Embryonic facial prominence (tissue), 1 donor: ENCODE measurements around the gene GSTA3.
"Not testable (repeated sequence)": the region's sequence is repeated elsewhere in the genome, so short reads cannot be mapped to it uniquely, and the experiment has no call there.

ENCODE experiments used
- DNase-seq: peaks from one replicate; pipeline ENCODE4 v3.0.0-alpha.2; 2016; ENCODE audit errors: extremely low spot score

The GSTA3 gene

GRCh38 chr6:52910091-52910490 lies 593 bp upstream of the GSTA3 start:
- DNase-seq = no peak

- no peak for DNase-seq
These were observed 367 bp downstream of the GSTA3 start for GRCh38 chr6:52909131-52909530.

DNA sequence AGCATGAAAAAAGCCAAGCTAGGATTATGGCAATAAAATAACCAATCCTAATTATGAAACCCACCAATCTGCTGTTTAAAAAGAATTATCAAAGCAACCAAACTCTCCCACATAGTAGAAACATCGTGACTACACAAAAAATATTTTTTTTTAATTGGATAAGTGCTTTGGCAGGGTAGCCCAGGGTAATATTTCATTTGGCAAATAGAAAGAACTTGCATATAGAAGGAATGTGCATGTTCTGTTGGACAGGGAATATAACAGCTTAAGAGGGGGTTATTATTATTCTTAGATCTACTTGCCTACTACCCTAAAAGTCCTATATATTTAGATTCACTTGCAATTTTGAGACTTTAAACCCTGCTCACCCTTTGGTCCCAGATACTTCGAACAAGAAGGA lies 972 bp downstream of the GSTA3 start:
- DNase-seq = no peak

DNA sequence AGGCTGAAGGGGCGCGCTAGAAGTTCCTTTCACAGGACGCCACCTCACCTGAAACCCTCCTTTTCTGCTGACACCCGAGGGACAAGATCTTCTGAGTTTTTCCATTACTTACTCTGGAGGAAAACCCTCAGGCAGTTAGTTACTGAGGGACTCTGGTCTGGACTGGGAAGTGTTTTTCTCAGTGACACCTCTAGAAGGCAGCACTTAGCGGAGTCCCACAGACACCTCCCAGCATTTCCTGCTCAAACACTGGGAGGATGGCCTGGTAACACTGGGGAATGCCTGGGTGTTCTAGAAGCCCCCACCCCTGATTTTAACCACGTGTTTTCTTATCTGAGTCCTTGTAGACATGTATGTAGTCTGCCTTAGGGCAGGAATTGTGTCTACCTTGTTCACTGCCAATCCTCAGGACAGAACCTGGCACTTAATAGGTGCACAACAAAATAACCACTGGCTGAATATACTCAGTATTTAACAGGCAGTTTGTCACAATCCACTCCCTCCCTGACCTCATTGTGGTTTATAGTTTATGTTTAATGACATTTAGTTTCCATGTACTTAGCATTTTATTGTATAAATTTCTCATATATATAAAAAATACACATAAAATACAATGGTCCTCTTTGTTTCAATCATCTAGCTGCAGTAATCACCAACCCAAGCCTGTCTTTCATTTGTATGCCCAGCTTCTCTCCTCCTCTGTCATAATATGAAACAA lies 4.8 kb downstream of the GSTA3 start:
- no peak for DNase-seq

DNA sequence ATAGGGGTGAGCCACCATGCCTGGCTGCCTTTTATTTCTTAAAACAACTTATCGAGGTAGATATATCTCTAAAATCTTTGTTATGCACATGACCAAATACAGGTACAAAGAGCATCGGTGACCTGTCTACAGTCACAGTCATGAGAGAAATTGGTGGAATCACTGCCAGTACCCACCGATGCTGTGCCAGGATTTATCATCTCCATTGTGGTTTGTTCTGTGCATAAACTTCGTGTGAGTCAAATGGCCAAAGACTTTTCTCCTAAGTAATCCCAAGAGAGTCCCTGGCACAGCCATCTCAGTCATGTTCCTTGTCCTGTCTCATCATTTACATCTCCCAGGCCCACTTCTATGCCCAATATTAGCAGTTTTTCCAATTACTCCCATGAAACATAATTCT lies 9.0 kb downstream of the GSTA3 start:
- DNase-seq = no peak

GRCh38 chr6:52895790-52896189 lies 13.7 kb downstream of the GSTA3 start:
- not testable (repeated sequence) for DNase-seq

DNA sequence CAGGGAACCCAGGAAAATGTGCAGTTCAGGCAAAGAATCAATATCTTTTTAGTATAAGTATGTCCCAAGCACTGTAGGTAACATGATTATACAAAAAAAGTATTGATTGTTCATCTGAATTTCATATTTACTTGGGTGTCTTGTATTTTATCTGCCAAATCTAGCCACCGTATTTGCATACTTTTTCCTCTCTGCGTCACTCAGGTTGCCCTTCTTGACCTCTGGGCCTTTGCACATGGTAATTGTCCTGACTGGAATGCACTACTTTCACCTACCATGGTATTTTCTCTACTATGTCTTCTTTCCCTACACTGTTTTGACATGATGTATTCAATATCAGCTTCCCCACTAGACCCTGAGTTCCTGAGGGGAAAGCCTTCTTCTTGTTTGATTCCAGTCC lies 15.2 kb downstream of the GSTA3 start:
- DNase-seq = no peak

GRCh38 chr6:52893803-52894202 lies 15.7 kb downstream of the GSTA3 start:
- no peak for DNase-seq

DNA sequence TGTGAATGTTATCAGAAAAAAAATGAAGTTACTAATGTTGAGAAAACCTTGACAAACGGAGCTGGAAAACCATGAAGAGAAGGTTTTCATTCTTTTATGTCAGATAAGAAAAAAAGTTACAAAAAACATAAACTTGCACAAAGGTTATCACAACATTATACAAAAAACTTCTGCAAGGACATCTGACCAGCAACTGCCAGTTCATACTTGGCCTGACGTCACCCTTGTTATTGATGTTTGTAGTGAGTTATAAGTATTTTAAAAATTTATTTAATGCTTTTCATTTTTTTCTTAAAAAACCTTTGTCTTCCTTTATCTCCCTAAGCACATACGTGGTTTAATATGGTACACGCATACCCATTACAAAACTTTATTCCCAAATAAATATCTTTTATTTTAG lies 16.3 kb downstream of the GSTA3 start:
- DNase-seq = no peak

- DNase-seq = no peak
These were observed 19.5 kb downstream of the GSTA3 start for GRCh38 chr6:52890018-52890417.

DNA sequence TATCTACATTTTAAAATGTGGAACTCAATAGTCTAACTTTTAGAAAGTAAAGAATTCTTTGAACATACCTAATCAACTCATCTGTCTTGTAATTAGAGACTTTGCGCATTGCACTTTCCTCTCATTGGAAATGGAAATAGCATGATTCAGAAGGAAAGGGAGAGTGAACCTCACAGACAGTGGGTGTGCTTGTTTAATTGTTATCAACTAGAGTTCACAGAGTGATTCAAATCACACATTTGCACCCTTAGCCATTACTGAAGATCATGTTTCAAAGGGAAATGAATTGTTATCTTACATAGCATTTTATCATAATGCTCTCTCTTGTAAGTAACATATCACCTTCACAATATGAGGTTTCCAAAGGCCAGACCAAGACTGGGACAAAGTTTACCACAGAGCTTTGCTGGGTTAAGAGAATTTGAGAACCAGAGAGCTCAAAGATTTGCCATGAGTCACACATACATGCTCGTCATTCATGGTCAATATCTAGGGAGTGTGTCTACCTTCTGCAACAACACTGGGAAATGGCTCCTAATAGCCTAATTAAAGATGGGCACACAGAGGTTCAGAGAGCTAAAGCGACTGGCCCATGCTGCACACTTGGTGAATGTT lies 21.5 kb downstream of the GSTA3 start:
- DNase-seq = no peak

DNA sequence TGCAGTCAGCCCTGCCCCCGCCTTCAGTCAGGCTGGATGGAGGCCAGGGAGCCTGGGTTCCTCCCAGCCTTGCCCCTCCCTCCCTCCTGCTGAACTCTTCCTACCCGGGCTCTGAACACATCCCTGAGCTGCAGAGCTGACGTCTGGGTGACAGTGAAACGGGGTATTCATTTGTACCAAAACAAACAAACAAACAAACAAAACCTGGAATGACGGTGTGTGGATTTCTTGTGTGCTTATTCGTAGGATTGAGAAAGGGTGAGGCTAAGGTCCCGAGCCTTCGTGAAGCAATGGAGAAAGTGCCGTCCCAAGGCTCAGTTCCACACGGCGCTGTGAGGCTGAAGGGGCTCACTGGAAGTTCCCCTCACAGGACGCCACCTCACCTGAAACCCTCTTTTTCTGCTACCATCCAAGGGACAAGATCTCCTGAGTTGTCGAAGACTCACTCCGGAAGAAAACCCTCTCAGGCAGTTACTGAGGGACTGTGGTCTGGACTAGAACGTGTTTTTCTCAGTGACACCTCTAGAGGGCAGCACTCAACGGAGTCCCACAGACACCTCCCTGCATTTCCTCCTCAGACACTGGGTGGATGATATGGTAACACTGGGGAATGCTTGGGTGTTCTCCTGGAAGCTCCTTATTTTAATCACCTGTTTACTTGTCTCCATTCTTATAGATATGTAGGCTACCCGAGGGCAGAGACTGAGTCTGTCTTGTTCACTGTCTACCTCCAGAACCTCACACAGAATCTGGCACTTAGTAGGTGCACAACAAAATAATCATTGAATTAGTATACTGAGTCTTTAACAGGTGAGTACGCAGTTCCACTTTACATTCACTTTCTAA lies 27.3 kb downstream of the GSTA3 start:
- peak; percentile 11 for DNase-seq

DNA sequence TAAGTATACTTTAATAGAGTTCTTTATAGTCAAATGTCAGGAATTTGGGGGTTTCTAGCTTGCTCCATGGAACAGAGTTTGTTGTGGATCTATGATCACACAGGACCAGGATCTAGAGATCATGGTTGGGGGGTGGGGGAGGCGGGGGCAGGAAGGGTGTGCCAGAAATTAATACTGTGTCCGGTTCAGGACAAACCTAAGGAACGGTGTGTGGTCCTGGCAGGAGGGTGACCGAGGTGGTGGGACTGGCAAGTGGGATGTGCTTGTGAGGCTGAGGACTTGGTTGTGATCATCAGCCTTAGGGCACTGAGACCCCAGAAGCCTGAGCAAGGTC lies 27.9 kb downstream of the GSTA3 start:
- no peak for DNase-seq

- no peak for DNase-seq
These were observed 31.7 kb downstream of the GSTA3 start for GRCh38 chr6:52877786-52878185.

GRCh38 chr6:52877168-52877567 lies 32.3 kb downstream of the GSTA3 start:
- DNase-seq = no peak

- no peak for DNase-seq
These were observed 33.3 kb downstream of the GSTA3 start for GRCh38 chr6:52876056-52876787.

DNA sequence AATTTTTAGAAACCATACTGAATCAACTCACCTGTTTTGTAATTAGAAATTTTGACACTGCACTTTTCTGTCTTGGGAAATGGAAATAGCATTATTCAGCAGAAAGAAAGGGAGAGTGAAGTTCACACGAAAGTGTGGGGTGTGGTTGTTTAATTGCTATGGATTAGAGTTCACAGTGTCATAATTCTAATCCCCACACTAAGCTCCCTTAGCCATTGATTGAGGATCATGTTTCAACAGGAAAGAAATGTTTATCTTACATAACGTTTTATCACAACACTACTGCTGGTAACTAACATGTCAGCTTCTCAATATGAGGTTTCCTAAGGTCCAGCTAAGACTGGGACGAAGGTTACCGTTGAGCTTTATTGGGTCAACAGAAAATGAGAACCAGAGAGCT lies 37.5 kb downstream of the GSTA3 start:
- DNase-seq = no peak

GRCh38 chr6:52871621-52872020 lies 37.9 kb downstream of the GSTA3 start:
- no peak for DNase-seq

GRCh38 chr6:52870335-52871091 lies 39.0 kb downstream of the GSTA3 start:
- DNase-seq = not testable (repeated sequence)

DNA sequence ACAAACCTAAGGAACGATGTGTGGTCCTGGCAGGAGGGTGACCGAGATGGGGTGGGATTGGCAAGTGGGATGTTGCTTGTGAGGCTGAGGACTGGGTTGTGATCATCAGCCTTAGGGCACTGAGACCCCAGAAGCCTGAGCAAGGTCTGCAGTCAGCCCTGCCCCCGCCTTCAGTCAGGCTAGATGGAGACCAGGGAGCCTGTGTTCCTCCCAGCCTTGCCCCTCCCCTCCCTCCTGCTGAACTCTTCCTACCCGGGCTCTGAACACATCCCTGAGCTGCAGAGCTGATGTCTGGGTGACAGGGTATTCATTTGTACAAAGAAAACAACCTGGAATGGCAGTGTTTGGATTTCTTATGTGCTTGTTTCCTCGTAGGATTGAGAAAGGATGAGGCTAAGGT lies 40.6 kb downstream of the GSTA3 start:
- not testable (repeated sequence) for DNase-seq

GRCh38 chr6:52868240-52868639 lies 41.3 kb downstream of the GSTA3 start:
- no peak for DNase-seq
